ENCODE measurements around the gene GRIN2A.

GRIN2A gene

DNA sequence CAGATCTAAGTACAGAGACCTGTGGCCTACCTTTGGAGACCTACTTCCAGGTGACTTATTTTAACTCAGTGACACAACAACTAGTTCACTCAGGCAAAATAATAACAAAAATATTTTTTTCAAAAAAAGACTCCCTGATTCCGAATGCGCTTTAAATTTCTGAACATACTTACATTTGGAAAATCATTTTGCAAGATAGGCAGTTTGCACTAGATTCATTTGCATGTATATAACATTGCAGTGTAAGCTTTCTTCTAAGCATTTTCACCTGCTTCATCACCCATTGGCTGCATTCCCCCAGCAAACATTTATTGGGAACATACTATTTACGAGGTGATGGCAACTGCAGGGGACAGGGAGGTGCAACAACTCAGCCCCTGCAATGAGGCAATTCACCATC, 166.8 kb downstream of the GRIN2A start:
- no peaks in the 10 kb centered on the region for H3K27me3 Mint-ChIP-seq (ENCODE audit: low read depth, poor library complexity)
- no peaks in the 10 kb centered on the region for H3K36me3 Mint-ChIP-seq (ENCODE audit: low read depth)
- H3K27ac Mint-ChIP-seq, result no peak overlapping the region
- DNase-seq, result no peak
- no peak overlapping the region for H3K4me3 Mint-ChIP-seq
- TF ChIP-seq, protein P1, sequence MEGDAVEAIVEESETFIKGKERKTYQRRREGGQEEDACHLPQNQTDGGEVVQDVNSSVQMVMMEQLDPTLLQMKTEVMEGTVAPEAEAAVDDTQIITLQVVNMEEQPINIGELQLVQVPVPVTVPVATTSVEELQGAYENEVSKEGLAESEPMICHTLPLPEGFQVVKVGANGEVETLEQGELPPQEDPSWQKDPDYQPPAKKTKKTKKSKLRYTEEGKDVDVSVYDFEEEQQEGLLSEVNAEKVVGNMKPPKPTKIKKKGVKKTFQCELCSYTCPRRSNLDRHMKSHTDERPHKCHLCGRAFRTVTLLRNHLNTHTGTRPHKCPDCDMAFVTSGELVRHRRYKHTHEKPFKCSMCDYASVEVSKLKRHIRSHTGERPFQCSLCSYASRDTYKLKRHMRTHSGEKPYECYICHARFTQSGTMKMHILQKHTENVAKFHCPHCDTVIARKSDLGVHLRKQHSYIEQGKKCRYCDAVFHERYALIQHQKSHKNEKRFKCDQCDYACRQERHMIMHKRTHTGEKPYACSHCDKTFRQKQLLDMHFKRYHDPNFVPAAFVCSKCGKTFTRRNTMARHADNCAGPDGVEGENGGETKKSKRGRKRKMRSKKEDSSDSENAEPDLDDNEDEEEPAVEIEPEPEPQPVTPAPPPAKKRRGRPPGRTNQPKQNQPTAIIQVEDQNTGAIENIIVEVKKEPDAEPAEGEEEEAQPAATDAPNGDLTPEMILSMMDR (IDR thresholded peaks at IDR 0.05), result no peak
- peaks cover 4% of the 10 kb centered on the region for H3K4me1 Mint-ChIP-seq
- no peaks in the 10 kb centered on the region for H3K9me3 Mint-ChIP-seq

DNA sequence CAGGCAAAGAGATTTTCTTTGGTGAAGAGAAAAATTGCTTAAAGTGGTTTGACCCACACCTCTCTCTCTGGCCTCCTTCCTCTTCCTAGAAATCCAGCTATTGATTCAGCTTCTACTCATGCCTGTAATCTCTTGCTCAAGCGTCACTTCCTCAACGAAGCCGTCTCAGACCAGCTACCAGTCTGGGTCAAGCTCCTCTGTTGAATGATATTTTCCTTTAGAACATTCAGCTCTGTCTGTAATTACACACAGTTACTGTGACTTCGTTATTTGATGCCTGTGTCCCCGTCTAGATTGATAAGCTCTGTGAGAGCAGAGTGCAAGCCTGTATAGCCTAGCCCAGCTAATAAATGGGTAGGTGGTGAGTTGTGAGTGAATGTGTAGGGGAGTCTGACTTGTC, 168.5 kb downstream of the GRIN2A start:
- TF ChIP-seq, protein P1 (IDR thresholded peaks at IDR 0.05), result no peak
- peaks cover 4% of the 10 kb centered on the region for H3K4me1 Mint-ChIP-seq
- no peak for DNase-seq
- no peak overlapping the region for H3K4me3 Mint-ChIP-seq
- H3K27ac Mint-ChIP-seq, result no peak overlapping the region
- H3K27me3 Mint-ChIP-seq (ENCODE audit: low read depth, poor library complexity), result no peaks in the 10 kb centered on the region
- H3K9me3 Mint-ChIP-seq, result no peaks in the 10 kb centered on the region
- H3K36me3 Mint-ChIP-seq (ENCODE audit: low read depth), result no peaks in the 10 kb centered on the region

DNA sequence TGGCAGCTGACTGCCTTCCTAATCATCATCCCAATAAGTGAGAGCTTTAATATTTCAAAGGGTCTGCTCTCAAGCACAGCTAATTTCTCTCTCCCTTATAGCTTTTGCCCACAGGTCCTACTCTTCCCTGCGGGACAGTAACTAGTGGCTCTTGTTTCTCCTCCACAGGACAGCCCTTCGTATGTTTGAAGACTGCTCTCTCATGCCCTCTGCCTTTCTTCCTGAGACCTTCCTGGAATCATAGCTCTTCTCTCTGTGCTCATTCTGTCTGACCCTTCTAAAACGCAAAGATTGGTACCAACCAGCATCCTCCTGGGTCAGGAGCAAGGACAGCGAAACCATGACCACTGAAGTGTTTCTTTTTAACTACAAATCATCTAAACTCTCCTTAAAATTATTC, 168.9 kb downstream of the GRIN2A start:
- Mint-ChIP-seq H3K9me3 (no peaks in the 10 kb centered on the region), H3K27me3 (ENCODE audit: low read depth, poor library complexity) (no peaks in the 10 kb centered on the region), H3K36me3 (ENCODE audit: low read depth) (no peaks in the 10 kb centered on the region), H3K4me3 (no peak overlapping the region), H3K27ac (no peak overlapping the region), H3K4me1 (peaks cover 4% of the 10 kb centered on the region)
- no peak for DNase-seq
- TF ChIP-seq, protein P1 (IDR thresholded peaks at IDR 0.05), result no peak

DNA sequence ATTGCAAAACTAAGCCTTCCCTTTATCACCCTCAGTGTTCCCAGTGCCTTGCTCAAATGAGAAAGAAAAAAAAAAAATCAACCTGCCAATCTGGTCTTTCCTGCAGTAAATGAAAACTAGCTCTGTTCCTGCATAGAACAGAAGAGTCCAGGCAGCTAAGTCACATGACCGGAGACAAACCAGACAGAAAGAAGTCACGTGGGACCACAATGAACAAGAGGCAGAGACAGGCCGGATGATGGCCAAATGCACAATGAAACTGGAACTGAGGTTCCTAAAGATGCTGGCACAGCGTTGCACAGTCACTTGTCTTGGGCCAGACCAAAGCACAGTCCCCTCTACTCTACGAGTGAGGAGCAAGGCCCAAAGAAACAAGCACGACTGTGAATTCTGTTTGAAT, 172.5 kb downstream of the GRIN2A start:
- Mint-ChIP-seq H3K9me3 (peaks cover 19% of the 10 kb centered on the region), H3K4me3 (no peak overlapping the region), H3K4me1 (peaks cover 4% of the 10 kb centered on the region), H3K36me3 (ENCODE audit: low read depth) (no peaks in the 10 kb centered on the region), H3K27me3 (ENCODE audit: low read depth, poor library complexity) (no peaks in the 10 kb centered on the region), H3K27ac (no peak overlapping the region)
- TF ChIP-seq, protein P1 (IDR thresholded peaks at IDR 0.05), result no peak
- no peak for DNase-seq

DNA sequence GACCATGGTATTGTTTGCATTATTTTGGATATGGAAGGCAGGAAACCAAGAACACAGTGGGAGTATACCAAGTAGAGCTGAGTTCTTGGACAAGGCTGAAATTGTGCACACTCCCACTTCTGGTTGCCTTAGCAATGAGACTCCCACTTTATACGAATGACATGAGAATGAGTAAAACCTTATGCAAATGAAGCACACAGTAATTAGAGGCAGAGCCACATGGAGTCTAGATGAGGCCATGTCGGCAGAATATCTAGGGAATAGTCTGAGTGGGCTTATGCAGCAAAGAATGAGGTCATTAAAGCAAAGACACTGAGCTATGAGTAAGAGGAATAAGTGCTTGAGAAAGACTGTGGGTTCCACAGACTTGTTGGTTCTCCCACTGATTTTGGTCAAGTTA, 178.7 kb downstream of the GRIN2A start:
- no peak for DNase-seq
- Mint-ChIP-seq H3K27ac (no peak overlapping the region), H3K4me3 (no peak overlapping the region), H3K9me3 (peaks cover 29% of the 10 kb centered on the region), H3K36me3 (ENCODE audit: low read depth) (no peaks in the 10 kb centered on the region), H3K4me1 (no peaks in the 10 kb centered on the region), H3K27me3 (ENCODE audit: low read depth, poor library complexity) (no peaks in the 10 kb centered on the region)
- TF ChIP-seq, protein P1 (IDR thresholded peaks at IDR 0.05), result no peak

DNA sequence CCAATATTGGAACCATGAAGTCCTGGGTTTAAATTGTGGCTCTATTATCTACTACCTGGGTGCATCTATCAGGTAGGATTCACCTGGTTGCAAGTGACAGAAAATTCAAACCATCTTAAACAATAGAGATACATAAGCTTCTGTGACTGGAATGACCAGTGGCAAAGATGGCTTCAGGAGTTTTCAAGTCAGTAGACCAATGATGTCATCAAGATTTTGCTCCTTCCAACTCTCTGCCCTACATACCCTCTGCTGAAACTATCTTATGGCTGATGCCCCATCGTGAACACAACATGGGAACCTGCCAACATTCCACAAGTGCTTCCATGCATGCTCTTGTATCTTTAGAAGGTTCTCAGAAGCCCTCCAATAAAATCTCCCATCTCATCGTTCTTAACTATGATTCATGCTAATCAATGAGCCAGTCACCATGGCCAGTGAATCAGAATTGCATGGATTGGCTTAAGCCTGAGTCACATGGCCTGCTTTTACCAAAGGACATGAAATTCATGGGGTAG, 180.9 kb downstream of the GRIN2A start:
- Mint-ChIP-seq H3K9me3 (peaks cover 22% of the 10 kb centered on the region), H3K36me3 (ENCODE audit: low read depth) (no peaks in the 10 kb centered on the region), H3K4me3 (no peak overlapping the region), H3K4me1 (peaks cover 3% of the 10 kb centered on the region), H3K27me3 (ENCODE audit: low read depth, poor library complexity) (no peaks in the 10 kb centered on the region), H3K27ac (no peak overlapping the region)
- DNase-seq, result no peak
- TF ChIP-seq, protein P1 (IDR thresholded peaks at IDR 0.05), result no peak

Data from nephron progenitor cell (in vitro differentiated cells).